SK-N-SH (cell line): ENCODE results near the gene STK35. TPM values are rescaled to one million over a fixed set of nuclear protein-coding genes. Genes with fewer than 3 reads are reported as not detected.
"Not testable (repeated sequence)": the region's sequence is repeated elsewhere in the genome, so short reads cannot be mapped to it uniquely, and the experiment has no call there.

ENCODE experiments used
- CTCF ChIA-PET: fragments of 300-600, 350-600 bp; formaldehyde crosslinking; extraction: SDS; loops from one replicate; lab custom pipeline; 2021; lab: Yijun Ruan, JAX
- POLR2A ChIA-PET: fragments of 350-600 bp; sonication (Branson Sonifier 250); formaldehyde crosslinking; extraction: SDS; loops from one replicate; lab custom pipeline; 2020; ENCODE audit warnings: antibody characterized with exemption, inconsistent platforms; lab: Yijun Ruan, JAX
- DNase-seq: peaks from one replicate; pipeline ENCODE4 v3.0.0; 2012
- H2AFZ ChIP-seq: fragments of 200-600 bp; sonication (generic); 2 replicates; pipeline ENCODE4 v1.8.1; 2016; ENCODE audit warnings: antibody characterized with exemption, mild to moderate bottlenecking, low read depth
- H3F3A ChIP-seq: fragments of 200-600 bp; sonication (generic); replicated peaks from 2 replicates; pipeline ENCODE3; 2016; ENCODE audit warnings: antibody characterized with exemption, mild to moderate bottlenecking; ENCODE audit not compliant: insufficient read depth
- H3K27ac ChIP-seq, 2 experiments: fragments of 200-500 bp in 1 of 2; fragments of 200-600 bp in 1 of 2; sonication (Bioruptor generic) in 1 of 2; sonication (generic), shearing (Covaris generic) in 1 of 2; 2 replicates each; pipeline versions ENCODE4 v1.5.1 to v1.6.1; 2014 to 2016; ENCODE audit warnings: low read depth in 2 of 2, inconsistent platforms in 1 of 2, low read length in 1 of 2, mild to moderate bottlenecking in 1 of 2, mixed read lengths in 1 of 2
- H3K27me3 ChIP-seq: fragments of 200-600 bp; sonication (generic), shearing (Covaris generic); 2 replicates; pipeline ENCODE4 v1.6.1; 2016; ENCODE audit warnings: mixed run types; ENCODE audit not compliant: insufficient read depth
- H3K36me3 ChIP-seq, 2 experiments: fragments of 200-500 bp in 1 of 2; fragments of 200-600 bp in 1 of 2; sonication (Bioruptor generic) in 1 of 2; sonication (generic) in 1 of 2; replicated peaks in 1 of 2; 2 replicates each; pipeline versions ENCODE3 to v1.5.1; 2014 to 2016; ENCODE audit warnings: low read length in 1 of 2, mild to moderate bottlenecking in 1 of 2; ENCODE audit not compliant: insufficient read depth in 2 of 2, control insufficient read depth in 1 of 2
- H3K4me1 ChIP-seq, 2 experiments: fragments of 200-500 bp in 1 of 2; fragments of 200-600 bp in 1 of 2; sonication (Bioruptor generic) in 1 of 2; sonication (generic), shearing (Covaris generic) in 1 of 2; 2 replicates each; pipeline versions ENCODE4 v1.5.1 to v1.6.1; 2014 to 2016; ENCODE audit warnings: low read depth in 1 of 2, low read length in 1 of 2, mixed run types in 1 of 2; ENCODE audit not compliant: insufficient read depth in 2 of 2, control insufficient read depth in 1 of 2
- H3K4me2 ChIP-seq: fragments of 200-600 bp; sonication (generic), shearing (Covaris generic); 2 replicates; pipeline ENCODE4 v1.6.1; 2017; ENCODE audit warnings: mixed run types
- H3K4me3 ChIP-seq, 2 experiments: fragments of 200-500 bp in 1 of 2; fragments of 200-600 bp in 1 of 2; sonication (Bioruptor generic) in 1 of 2; sonication (generic), shearing (Covaris generic) in 1 of 2; 2 replicates each; pipeline versions ENCODE4 v1.5.1 to v1.8.1; 2014 to 2016; ENCODE audit warnings: low read depth in 2 of 2, inconsistent platforms in 1 of 2, low read length in 1 of 2, mild to moderate bottlenecking in 1 of 2, mixed read lengths in 1 of 2, moderate library complexity in 1 of 2
- H3K79me2 ChIP-seq: fragments of 200-600 bp; sonication (generic); 2 replicates; pipeline ENCODE4 v1.8.1; 2017; ENCODE audit warnings: mild to moderate bottlenecking; ENCODE audit not compliant: insufficient read depth
- H3K9ac ChIP-seq: fragments of 200-600 bp; sonication (generic); 2 replicates; pipeline ENCODE4 v1.6.1; 2017; ENCODE audit warnings: mixed run types
- H3K9me2 ChIP-seq: fragments of 200-600 bp; sonication (generic); 2 replicates; pipeline ENCODE4 v1.6.1; 2017; ENCODE audit warnings: mixed run types
- H3K9me3 ChIP-seq: fragments of 200-600 bp; sonication (generic); 2 replicates; pipeline ENCODE4 v1.6.1; 2017; ENCODE audit warnings: mixed run types, mild to moderate bottlenecking, moderate library complexity
- H4K20me1 ChIP-seq: fragments of 200-600 bp; sonication (generic); 2 replicates; pipeline ENCODE4 v1.6.1; 2017; ENCODE audit warnings: mild to moderate bottlenecking, mixed run types; ENCODE audit not compliant: insufficient read depth
- ELF1 ChIP-seq: IDR thresholded peaks from 2 replicates; pipeline ENCODE4 v1.4.0; 2012
- FOSL2 ChIP-seq: IDR thresholded peaks from 2 replicates; pipeline ENCODE4 v1.4.0; 2012; ENCODE audit warnings: low read depth, mild to moderate bottlenecking, moderate library complexity, borderline replicate concordance
- FOXJ3 ChIP-seq: sonication (generic); formaldehyde crosslinking; IDR thresholded peaks from 2 replicates; pipeline ENCODE4 v1.5.1; 2020; ENCODE audit warnings: mild to moderate bottlenecking, missing genetic modification reagents
- FOXM1 ChIP-seq: IDR thresholded peaks from 2 replicates; pipeline ENCODE4 v1.4.0; 2012; ENCODE audit warnings: low read depth, mild to moderate bottlenecking
- GATA2 ChIP-seq: sonication (generic); formaldehyde crosslinking; IDR thresholded peaks from 2 replicates; pipeline ENCODE4 v1.5.0; 2020; ENCODE audit warnings: mild to moderate bottlenecking, missing genetic modification reagents
- IRF3 ChIP-seq: fragments of 150-350 bp; IDR thresholded peaks from 2 replicates; pipeline ENCODE4 v1.6.1; 2016; ENCODE audit warnings: mild to moderate bottlenecking, low read depth, low read length
- JUND ChIP-seq: IDR thresholded peaks from 2 replicates; pipeline ENCODE4 v1.4.0; 2012
- MAX ChIP-seq: IDR thresholded peaks from 2 replicates; pipeline ENCODE4 v1.4.0; 2012; ENCODE audit warnings: low read depth
- NFIC ChIP-seq: IDR thresholded peaks from 2 replicates; pipeline ENCODE4 v1.4.0; 2012; ENCODE audit warnings: borderline replicate concordance
- NRF1 ChIP-seq: IDR thresholded peaks from 2 replicates; pipeline ENCODE4 v1.6.1; 2012; ENCODE audit warnings: low read depth, mild to moderate bottlenecking, low read length
- POLR2AphosphoS5 ChIP-seq: IDR thresholded peaks from 2 replicates; pipeline ENCODE4 v1.6.1; 2012; ENCODE audit warnings: low read depth, low read length
- RAD21 ChIP-seq: IDR thresholded peaks from 2 replicates; pipeline ENCODE4 v1.6.1; 2012; ENCODE audit warnings: mild to moderate bottlenecking, low read length
- RCOR1 ChIP-seq: fragments of 150-350 bp; IDR thresholded peaks from 2 replicates; pipeline ENCODE4 v1.6.1; 2017; ENCODE audit warnings: antibody characterized with exemption, low read length
- SIN3A ChIP-seq: IDR thresholded peaks from 2 replicates; pipeline ENCODE4 v1.6.1; 2012; ENCODE audit warnings: low read depth, mild to moderate bottlenecking, low read length, moderate library complexity, borderline replicate concordance
- TCF12 ChIP-seq: IDR thresholded peaks from 2 replicates; pipeline ENCODE4 v1.4.0; 2012
- YY1 ChIP-seq: IDR thresholded peaks from 2 replicates; pipeline ENCODE4 v1.4.0; 2012; ENCODE audit warnings: low read depth, mild to moderate bottlenecking
- WGBS: methylation state at CpG from one replicate; pipeline ENCODE4 v1.1.6; 2017; ENCODE audit warnings: low lambda C conversion rate; 5-methylcytosine and 5-hydroxymethylcytosine counted together
- polyA plus RNA-seq, 3 experiments: library from polyadenylated mRNA; depleted of rRNA; stranded (reverse); fragments of >200 nt; gene quantifications; 2 replicates each; pipeline ENCODE4 v1.2.3, GENCODE V29; 2012

The STK35 gene
- polyA plus RNA-seq, 1 of the 3 experiments (the other 2 are of a cell fraction): 6.7 TPM

GRCh38 chr20:2179949-2180348 lies 78.3 kb downstream of the STK35 start (continued):
- no peak for TF ChIP-seq NFIC

- no peaks in the 10 kb centered on the region for H3K9me2 ChIP-seq
- H3K4me3 ChIP-seq: no peak overlapping the region
- 25% methylated on average over 3 of the region's 3 CpGs for WGBS
- no peak overlapping the region for H3K27ac ChIP-seq
- no peaks in the 10 kb centered on the region for H3K27me3 ChIP-seq
- H3F3A ChIP-seq: no peaks in the 10 kb centered on the region
- ChIA-PET POLR2A (no interaction called here), CTCF (interaction anchor here (0.7 to 5.1 kb wide), 4 partner anchors 10 to 382 kb away, joined by 3 to 35 read pairs (median 4); no protein-coding TSS in a partner anchor)
- H3K9me3 ChIP-seq: no peaks in the 10 kb centered on the region; the same call in 1 of the 2 replicates
- no peaks in the 10 kb centered on the region for H4K20me1 ChIP-seq
- no peak overlapping the region for H2AFZ ChIP-seq
- H3K36me3 ChIP-seq: no peaks in the 10 kb centered on the region
- no peak overlapping the region for H3K9ac ChIP-seq
- TF ChIP-seq RAD21 (no peak), NRF1 (no peak), FOSL2 (no peak), IRF3 (no peak), RCOR1 (no peak)
- DNase-seq: no peak
- H3K79me2 ChIP-seq: no peaks in the 10 kb centered on the region
- H3K4me1 ChIP-seq: no peaks in the 10 kb centered on the region; a peak in 1 of 4 replicates
- H3K4me2 ChIP-seq: no peak overlapping the region
Observed at GRCh38 chr20:2183381-2183780, 81.8 kb downstream of the STK35 start.

GRCh38 chr20:2184933-2185332 lies 83.3 kb downstream of the STK35 start:
- H3K27ac ChIP-seq, H3K4me3 ChIP-seq, H4K20me1 ChIP-seq, H3K9ac ChIP-seq, H3K79me2 ChIP-seq, H3K4me1 ChIP-seq, DNase-seq, H3K36me3 ChIP-seq, H3K9me3 ChIP-seq, POLR2A ChIA-PET, H3K4me2 ChIP-seq, H2AFZ ChIP-seq, H3K27me3 ChIP-seq, H3K9me2 ChIP-seq, H3F3A ChIP-seq: not testable (repeated sequence)
- CTCF ChIA-PET: interaction anchor here (5.1 kb wide), 1 partner anchor 12 kb away, joined by 35 read pairs; no protein-coding TSS in a partner anchor
- WGBS: 83% methylated on average over 7 of the region's 7 CpGs

- no peak overlapping the region for H3K9ac ChIP-seq
- no peak for TF ChIP-seq POLR2AphosphoS5
- no peak for TF ChIP-seq MAX
- TF ChIP-seq JUND: no peak
- no peak for TF ChIP-seq FOXJ3 (CRISPR knock-in tag)
- TF ChIP-seq SIN3A: no peak
- TF ChIP-seq ELF1: no peak
- TF ChIP-seq GATA2 (CRISPR knock-in tag): no peak
- no peak for TF ChIP-seq YY1
- no peak for TF ChIP-seq FOXM1
- TF ChIP-seq RAD21: no peak
- no peak for TF ChIP-seq NFIC
- TF ChIP-seq TCF12: no peak
- H3K9me2 ChIP-seq: no peaks in the 10 kb centered on the region
- no peaks in the 10 kb centered on the region; the same call in 1 of the 2 replicates for H3K27me3 ChIP-seq
- no peaks in the 10 kb centered on the region for H3K36me3 ChIP-seq
- 25% methylated on average over 3 of the region's 5 CpGs for WGBS
- no peaks in the 10 kb centered on the region for H4K20me1 ChIP-seq
- ChIA-PET CTCF (interaction anchor here (0.9 to 5.1 kb wide), 4 partner anchors 12 to 23 kb away, joined by 3 to 22 read pairs (median 4); no protein-coding TSS in a partner anchor), POLR2A (no interaction called here)
- H3K9me3 ChIP-seq: no peaks in the 10 kb centered on the region
- H3K79me2 ChIP-seq: no peaks in the 10 kb centered on the region
- no peaks in the 10 kb centered on the region; a peak in 1 of 4 replicates for H3K4me1 ChIP-seq
- no peak overlapping the region for H3K4me3 ChIP-seq
- H3K4me2 ChIP-seq: no peak overlapping the region
- no peaks in the 10 kb centered on the region for H3F3A ChIP-seq
- no peak overlapping the region for H2AFZ ChIP-seq
- no peak overlapping the region for H3K27ac ChIP-seq
- DNase-seq: no peak
Observed at GRCh38 chr20:2195614-2196013, 94.0 kb downstream of the STK35 start.
